CD14-positive monocyte (primary cell): ENCODE results near the gene TRIM67. TPM values are rescaled to one million over a fixed set of nuclear protein-coding genes. Genes with fewer than 3 reads are reported as not detected.
A peak's percentile ranks its signal among the peaks of the same experiment; 100 is the strongest.

Source experiments
- DNase-seq, 3 donors: peaks; one replicate each; pipeline ENCODE4 v3.0.0-alpha.2; 2011 to 2022
- H2AFZ ChIP-seq: 2 replicates; pipeline ENCODE4 v1.6.0; 2012; ENCODE audit warnings: mild to moderate bottlenecking, low read depth, low read length, inconsistent platforms; ENCODE audit not compliant: insufficient read depth, poor library complexity, severe bottlenecking
- H3K27ac ChIP-seq, 2 donors: 1 replicate in 1 of 2; 2 replicates in 1 of 2; pipeline ENCODE4 v1.5.1; 2012 to 2013; ENCODE audit warnings: low read length in 2 of 2, control low read depth in 1 of 2, inconsistent platforms in 1 of 2, low read depth in 1 of 2, mild to moderate bottlenecking in 1 of 2
- H3K27me3 ChIP-seq, 2 donors: one replicate each; pipeline versions ENCODE4 v1.6.0 to v1.6.1; 2011 to 2013; ENCODE audit warnings: low read length in 2 of 2; ENCODE audit not compliant: control insufficient read depth in 2 of 2, insufficient read depth in 2 of 2
- H3K36me3 ChIP-seq, 2 donors: replicated peaks in 1 of 2; 1 replicate in 1 of 2; 2 replicates in 1 of 2; pipeline versions ENCODE4 v1.5.1 to v1.6.1; 2012 to 2013; ENCODE audit warnings: low read length in 2 of 2, control low read depth in 1 of 2, inconsistent platforms in 1 of 2, mild to moderate bottlenecking in 1 of 2; ENCODE audit not compliant: insufficient read depth in 2 of 2, control insufficient read depth in 1 of 2
- H3K4me1 ChIP-seq, 2 donors: 1 replicate in 1 of 2; 2 replicates in 1 of 2; pipeline versions ENCODE4 v1.5.1 to v1.6.1; 2012 to 2013; ENCODE audit warnings: low read length in 2 of 2, control low read depth in 1 of 2, inconsistent platforms in 1 of 2, mild to moderate bottlenecking in 1 of 2, moderate library complexity in 1 of 2; ENCODE audit not compliant: insufficient read depth in 2 of 2, control insufficient read depth in 1 of 2
- H3K4me2 ChIP-seq: replicated peaks from 2 replicates; pipeline ENCODE3; 2012; ENCODE audit warnings: low read length, moderate library complexity, mild to moderate bottlenecking; ENCODE audit not compliant: poor library complexity, severe bottlenecking; ENCODE audit errors: extremely low read depth
- H3K4me3 ChIP-seq, 3 experiments: fragments of 200-600 bp in 1 of 3; sonication (generic) in 1 of 3; replicated peaks in 1 of 3; 1 replicate in 2 of 3; 2 replicates in 1 of 3; pipeline ENCODE4 v1.5.1; 2011 to 2013; ENCODE audit warnings: low read length in 3 of 3, mild to moderate bottlenecking in 3 of 3, control low read depth in 2 of 3, low read depth in 2 of 3, inconsistent platforms in 1 of 3, moderate library complexity in 1 of 3
- H3K79me2 ChIP-seq: 2 replicates; pipeline ENCODE4 v1.6.0; 2012; ENCODE audit warnings: mild to moderate bottlenecking, control low read depth, inconsistent platforms, low read length, moderate library complexity; ENCODE audit not compliant: insufficient read depth
- H3K9ac ChIP-seq: 2 replicates; pipeline ENCODE4 v1.6.0; 2017; ENCODE audit warnings: low read length, mild to moderate bottlenecking; ENCODE audit not compliant: insufficient read depth, poor library complexity, severe bottlenecking
- H3K9me3 ChIP-seq, 2 donors: replicated peaks in 1 of 2; 1 replicate in 1 of 2; 2 replicates in 1 of 2; pipeline versions ENCODE4 v1.5.1 to v1.6.1; 2012 to 2013; ENCODE audit warnings: low read length in 2 of 2, control low read depth in 1 of 2; ENCODE audit not compliant: control insufficient read depth in 1 of 2, insufficient read depth in 1 of 2
- H4K20me1 ChIP-seq: 2 replicates; pipeline ENCODE4 v1.6.0; 2012; ENCODE audit warnings: mild to moderate bottlenecking, low read length, control low read depth, moderate library complexity; ENCODE audit not compliant: insufficient read depth
- H3K27ac Mint-ChIP-seq, 7 donors: one replicate each; pipeline ENCODE4 v1.8.0; 2020; ENCODE audit warnings: mild to moderate bottlenecking in 7 of 7, mixed read lengths in 7 of 7, moderate library complexity in 6 of 7, inconsistent platforms in 2 of 7
- H3K27me3 Mint-ChIP-seq, 3 donors: one replicate each; pipeline ENCODE4 v1.8.0; 2021 to 2022; ENCODE audit warnings: low read depth in 3 of 3, mild to moderate bottlenecking in 3 of 3, mixed read lengths in 3 of 3, moderate library complexity in 3 of 3, inconsistent platforms in 1 of 3
- H3K36me3 Mint-ChIP-seq, 2 donors: one replicate each; pipeline ENCODE4 v1.8.0; 2020; ENCODE audit warnings: mixed read lengths in 2 of 2, inconsistent platforms in 1 of 2, mild to moderate bottlenecking in 1 of 2
- H3K4me1 Mint-ChIP-seq: one replicate; pipeline ENCODE4 v1.8.0; 2020; ENCODE audit warnings: mild to moderate bottlenecking, mixed read lengths
- H3K4me3 Mint-ChIP-seq, 2 donors: one replicate each; pipeline ENCODE4 v1.8.0; 2020; ENCODE audit warnings: mild to moderate bottlenecking in 2 of 2, mixed read lengths in 2 of 2, moderate library complexity in 1 of 2
- H3K9me3 Mint-ChIP-seq, 7 donors: one replicate each; pipeline ENCODE4 v1.8.0; 2020 to 2022; ENCODE audit warnings: mixed read lengths in 7 of 7, mild to moderate bottlenecking in 6 of 7, moderate library complexity in 6 of 7, inconsistent platforms in 2 of 7
- CTCF ChIP-seq: fragments of 200-600 bp; IDR thresholded peaks from one replicate; pipeline ENCODE4 v1.8.0; 2022; ENCODE audit warnings: antibody characterized with exemption, mild to moderate bottlenecking
- WGBS: methylation state at CpG from one replicate; pipeline ENCODE4 v1.1.5; 2013; ENCODE audit warnings: missing lambda C conversion rate; ENCODE audit not compliant: insufficient coverage; 5-methylcytosine and 5-hydroxymethylcytosine counted together
- intact Hi-C, 2 donors: fragments of 100-400 bp; cut with micrococcal nuclease; formaldehyde crosslinking; loops; one replicate each; pipeline versions ENCODE4 v1.15.0 to v1.15.1; 2023
- polyA plus RNA-seq, 3 donors: library from polyadenylated mRNA; depleted of rRNA in 1 of 3; unstranded in 2 of 3; stranded (reverse) in 1 of 3; fragments of 300-500 nt in 2 of 3; fragments of >200 nt in 1 of 3; fragmentation: Illumina TruSeq in 2 of 3; gene quantifications; 1 replicate in 2 of 3; 2 replicates in 1 of 3; pipeline ENCODE4 v1.2.3, GENCODE V29; 2012 to 2021

Gene TRIM67
- polyA plus RNA-seq, 3 donors = not detected

DNA sequence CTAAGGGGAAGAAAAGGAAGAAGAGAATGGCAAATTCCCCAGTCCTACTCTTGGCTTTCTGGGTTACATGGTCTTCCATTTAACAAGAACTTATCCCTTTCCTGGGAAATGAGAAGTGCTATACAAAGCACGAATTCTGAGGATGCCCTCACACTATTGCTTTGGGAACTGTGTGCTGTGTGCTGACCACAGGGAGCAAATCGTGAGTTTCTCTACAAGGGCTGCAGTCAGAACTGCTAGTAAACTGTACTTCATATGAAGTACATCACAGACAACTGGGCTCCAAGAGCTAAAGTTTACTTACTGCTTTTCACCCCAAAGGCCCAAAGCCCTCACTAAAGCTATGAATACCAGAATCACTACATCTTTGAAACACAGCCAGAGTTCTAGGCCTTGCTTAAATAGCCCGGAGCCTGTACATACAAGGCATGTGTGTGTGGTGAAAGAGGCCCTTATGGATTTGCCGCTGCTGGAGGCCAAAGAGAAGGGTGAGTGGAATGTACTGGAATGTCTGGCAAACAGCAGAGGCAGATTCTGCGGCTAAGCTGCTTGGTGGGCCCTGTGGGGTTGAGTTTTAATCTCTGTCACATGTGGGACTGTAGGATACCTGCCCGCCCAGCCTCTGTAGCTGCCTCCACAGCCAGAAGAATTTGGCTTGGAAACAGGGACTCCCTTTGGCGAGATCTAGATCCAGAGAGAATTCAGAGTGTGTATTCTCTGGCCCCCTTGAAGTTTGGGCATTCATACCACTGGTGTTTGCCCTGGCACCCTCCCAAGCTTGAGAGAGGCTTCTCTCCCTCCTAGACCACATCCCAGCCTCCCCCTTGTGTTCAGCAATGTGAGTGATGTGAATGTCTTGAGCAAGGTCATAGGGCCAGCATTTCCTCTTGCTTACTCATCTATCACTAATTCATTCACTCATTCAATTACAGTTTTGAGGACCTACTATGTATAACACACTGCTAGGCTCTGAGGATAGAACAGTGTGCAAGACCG is 21.9 kb upstream of the TRIM67 start:
- no peak for TF ChIP-seq CTCF
- no peak overlapping the region for H3K9ac ChIP-seq
- WGBS = 95% methylated on average over 4 of the region's 8 CpGs
- no peak overlapping the region for H3K27ac ChIP-seq
- no peak for DNase-seq
- peaks cover 0 to 3% of the 10 kb centered on the region in 2 donors for H3K27me3 ChIP-seq
- H3K4me1 ChIP-seq = no peaks in the 10 kb centered on the region
- H2AFZ ChIP-seq = no peak overlapping the region
- no peaks in the 10 kb centered on the region for H3K36me3 Mint-ChIP-seq
- H3K27me3 Mint-ChIP-seq = peaks cover 8 to 15% (median 9%) of the 10 kb centered on the region in 3 donors
- H3K9me3 Mint-ChIP-seq = peaks cover 4 to 13% (median 11%) of the 10 kb centered on the region in 7 donors
- H3K9me3 ChIP-seq = peaks cover 6 to 10% of the 10 kb centered on the region in 2 donors
- no peak overlapping the region for H3K4me2 ChIP-seq
- H3K79me2 ChIP-seq = no peaks in the 10 kb centered on the region
- no peak overlapping the region for H3K4me3 ChIP-seq
- no peak overlapping the region for H3K4me3 Mint-ChIP-seq
- H3K36me3 ChIP-seq = no peaks in the 10 kb centered on the region
- no peaks in the 10 kb centered on the region for H4K20me1 ChIP-seq
- intact Hi-C loops = no loop called here
- H3K4me1 Mint-ChIP-seq = peaks cover 3% of the 10 kb centered on the region
- H3K27ac Mint-ChIP-seq = no peak overlapping the region

DNA sequence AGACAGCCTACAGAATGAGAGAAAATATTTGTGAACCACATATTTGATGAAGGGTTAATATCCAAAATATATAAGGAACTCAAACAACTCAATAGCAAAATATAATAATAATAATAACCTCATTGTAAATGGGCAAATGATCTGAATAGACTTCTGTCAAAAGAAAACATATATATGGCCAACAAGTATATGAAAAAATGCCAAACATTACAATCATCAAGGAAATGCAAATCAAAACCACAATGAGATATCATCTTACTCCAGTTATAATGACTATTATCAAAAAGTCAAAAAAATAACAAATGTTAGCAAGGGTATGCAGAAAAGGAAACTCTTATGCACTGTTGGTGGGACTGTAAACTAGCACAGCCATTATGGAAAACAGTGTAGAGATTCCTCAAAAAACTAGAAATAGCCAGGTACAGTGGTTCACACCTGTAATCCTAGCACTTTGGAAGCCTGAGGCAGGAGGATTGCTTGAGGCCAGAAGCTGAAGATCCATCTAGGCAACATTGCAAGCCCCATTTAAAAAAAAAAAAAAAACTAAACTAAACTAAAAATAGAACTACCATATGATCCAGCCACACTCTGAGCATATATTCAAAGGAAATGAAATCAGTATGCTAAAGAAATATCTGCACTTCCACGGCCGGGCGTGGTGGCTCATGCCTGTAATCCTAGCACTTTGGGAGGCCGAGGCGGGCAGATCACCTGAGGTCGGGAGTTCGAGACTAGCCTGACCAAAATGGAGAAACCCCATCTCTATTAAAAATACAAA is 17.3 kb upstream of the TRIM67 start:
- Mint-ChIP-seq H3K27ac (no peak overlapping the region), H3K4me1 (no peaks in the 10 kb centered on the region), H3K9me3 (peaks cover 4 to 15% (median 9%) of the 10 kb centered on the region in 7 donors), H3K36me3 (no peaks in the 10 kb centered on the region), H3K27me3 (peaks cover 15 to 24% (median 17%) of the 10 kb centered on the region in 3 donors), H3K4me3 (peak overlapping the region in 1 of 2 donors; percentile 22)
- H3K4me3 ChIP-seq = no peak overlapping the region
- H3K4me2 ChIP-seq = no peak overlapping the region
- peaks cover 6 to 10% of the 10 kb centered on the region in 2 donors for H3K9me3 ChIP-seq
- no peak overlapping the region for H3K9ac ChIP-seq
- 92% methylated on average over 2 of the region's 7 CpGs for WGBS
- TF ChIP-seq CTCF = no peak
- no peak overlapping the region for H3K27ac ChIP-seq
- H3K36me3 ChIP-seq = no peaks in the 10 kb centered on the region
- H3K4me1 ChIP-seq = no peaks in the 10 kb centered on the region
- H3K27me3 ChIP-seq = peaks cover 0 to 7% of the 10 kb centered on the region in 2 donors
- DNase-seq = no peak
- no peaks in the 10 kb centered on the region for H4K20me1 ChIP-seq
- intact Hi-C loops = no loop called here
- H3K79me2 ChIP-seq = no peaks in the 10 kb centered on the region
- H2AFZ ChIP-seq = no peak overlapping the region
